ENCODE results near the gene DPP6.

GRCh38 chr7:154509192-154509591, 457.0 kb downstream of the DPP6 start:
- no peak for TF ChIP-seq POLR2A (IDR thresholded peaks at IDR 0.05)
- no peak for TF ChIP-seq CTCF (IDR thresholded peaks at IDR 0.05)
